K562 (cell line): ENCODE data around the gene ZNF333.

Source experiments
- HDAC1 ChIP-seq, 2 experiments: fragments of 450-650 bp; IDR thresholded peaks; 2 replicates each; pipeline ENCODE4 v1.6.1; 2016 to 2017; ENCODE audit warnings: inconsistent platforms in 1 of 2, mild to moderate bottlenecking in 1 of 2, moderate library complexity in 1 of 2
- HMGXB4 ChIP-seq: sonication (generic); formaldehyde crosslinking; IDR thresholded peaks from 2 replicates; pipeline ENCODE4 v1.8.1; 2023; ENCODE audit warnings: mild to moderate bottlenecking, missing genetic modification reagents
- SIN3A ChIP-seq, 2 experiments: fragments of 150-350 bp in 1 of 2; IDR thresholded peaks; 2 replicates each; pipeline ENCODE4 v1.6.1; 2011 to 2016; ENCODE audit warnings: borderline replicate concordance in 2 of 2, low read depth in 2 of 2, low read length in 2 of 2, mild to moderate bottlenecking in 2 of 2, moderate library complexity in 2 of 2; ENCODE audit not compliant: control insufficient read depth in 1 of 2
- SMARCA5 ChIP-seq: fragments of 450-650 bp; IDR thresholded peaks from 2 replicates; pipeline ENCODE4 v1.6.1; 2016

DNA sequence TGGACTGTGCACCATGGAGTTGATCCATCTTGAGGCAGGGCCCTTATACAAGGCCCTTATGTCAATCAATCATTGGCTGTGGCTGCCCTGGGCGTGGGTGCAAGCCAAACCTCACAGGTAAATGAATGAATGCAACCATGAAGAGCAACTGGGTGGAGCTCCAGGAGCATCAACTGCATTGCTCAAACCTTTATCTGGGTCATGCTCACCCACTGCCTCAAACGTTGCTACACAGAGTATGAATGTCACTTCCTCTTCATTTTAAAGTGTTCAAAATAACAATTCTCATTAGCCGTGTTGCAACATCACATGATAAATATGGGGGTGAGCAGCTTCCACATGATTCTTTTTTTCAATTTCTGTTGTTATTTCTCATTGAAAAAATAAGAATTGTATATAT lies 6.4 kb upstream of the ZNF333 start:
- TF ChIP-seq HDAC1 (IDR thresholded peaks at IDR 0.05) (no peak), SMARCA5 (no peak), HMGXB4 (CRISPR knock-in tag) (no peak), SIN3A (IDR thresholded peaks at IDR 0.05; ENCODE audit: borderline replicate concordance in 2 of 2, control insufficient read depth in 1 of 2, low read depth in 2 of 2, low read length in 2 of 2) (no peak)
